Hepatocyte (in vitro differentiated cells): ENCODE results near the gene CGB1.

Source experiments
- EZH2 ChIP-seq: fragments of 200-600 bp; sonication (generic); IDR thresholded peaks from 2 replicates; pipeline ENCODE4 v1.6.1; 2016; ENCODE audit warnings: antibody characterized with exemption, mild to moderate bottlenecking, borderline replicate concordance
- TF ChIP-seq, protein P1 (sequence below): fragments of 200-600 bp; sonication (generic); IDR thresholded peaks from 2 replicates; pipeline ENCODE4 v1.5.1; 2016; ENCODE audit warnings: antibody characterized with exemption, mild to moderate bottlenecking; ENCODE audit not compliant: poor library complexity

DNA sequence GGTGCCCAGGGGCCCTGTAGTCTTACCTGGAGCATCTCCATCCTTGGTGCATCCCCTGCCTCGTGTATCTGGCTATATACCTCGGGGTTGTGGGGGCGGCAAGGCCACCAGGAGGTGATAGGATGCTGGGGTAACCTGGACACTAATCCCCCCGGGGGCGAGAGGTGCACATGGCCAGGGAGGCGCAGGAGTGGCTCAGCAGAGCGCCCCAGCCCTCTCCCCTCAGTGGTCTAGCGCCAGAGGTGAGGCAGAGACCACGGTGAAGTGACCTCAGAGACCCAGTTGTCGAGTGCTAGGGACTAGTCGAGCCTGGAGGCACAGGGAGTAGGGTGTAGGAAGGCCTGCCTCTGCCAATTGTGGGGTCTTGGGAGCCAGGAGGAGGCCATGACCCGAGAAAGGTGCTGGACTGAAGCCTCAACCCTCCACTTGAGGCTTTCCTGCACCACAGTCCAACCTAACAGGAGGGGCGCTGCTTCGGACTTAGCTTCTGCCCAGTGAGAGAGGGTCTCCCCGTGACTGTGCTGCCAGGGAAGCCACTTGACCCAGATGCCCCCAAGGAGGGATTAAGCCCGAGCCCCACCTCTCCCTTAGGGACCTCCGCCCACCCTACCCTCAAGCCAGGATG, 19.5 kb downstream of the CGB1 start, which contains the start of gene LHB:
- TF ChIP-seq, protein P1, sequence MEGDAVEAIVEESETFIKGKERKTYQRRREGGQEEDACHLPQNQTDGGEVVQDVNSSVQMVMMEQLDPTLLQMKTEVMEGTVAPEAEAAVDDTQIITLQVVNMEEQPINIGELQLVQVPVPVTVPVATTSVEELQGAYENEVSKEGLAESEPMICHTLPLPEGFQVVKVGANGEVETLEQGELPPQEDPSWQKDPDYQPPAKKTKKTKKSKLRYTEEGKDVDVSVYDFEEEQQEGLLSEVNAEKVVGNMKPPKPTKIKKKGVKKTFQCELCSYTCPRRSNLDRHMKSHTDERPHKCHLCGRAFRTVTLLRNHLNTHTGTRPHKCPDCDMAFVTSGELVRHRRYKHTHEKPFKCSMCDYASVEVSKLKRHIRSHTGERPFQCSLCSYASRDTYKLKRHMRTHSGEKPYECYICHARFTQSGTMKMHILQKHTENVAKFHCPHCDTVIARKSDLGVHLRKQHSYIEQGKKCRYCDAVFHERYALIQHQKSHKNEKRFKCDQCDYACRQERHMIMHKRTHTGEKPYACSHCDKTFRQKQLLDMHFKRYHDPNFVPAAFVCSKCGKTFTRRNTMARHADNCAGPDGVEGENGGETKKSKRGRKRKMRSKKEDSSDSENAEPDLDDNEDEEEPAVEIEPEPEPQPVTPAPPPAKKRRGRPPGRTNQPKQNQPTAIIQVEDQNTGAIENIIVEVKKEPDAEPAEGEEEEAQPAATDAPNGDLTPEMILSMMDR: no peak
- no peak for TF ChIP-seq EZH2
